B cell (primary cell): ENCODE data around the gene ARPC2. TPM values are rescaled to one million over a fixed set of nuclear protein-coding genes. Genes with fewer than 3 reads are reported as not detected.

Experiments used
- ATAC-seq: fragments of 200-7000 bp; cut with Tn5 transposase; one replicate; pipeline ENCODE4 v1.10.0; 2021; ENCODE audit warnings: low read depth, mild to moderate bottlenecking, moderate number of reproducible peaks, moderate library complexity
- CTCF ChIA-PET: fragments of 350-600 bp; sonication (Branson Sonifier 250); formaldehyde crosslinking; loops from one replicate; lab custom pipeline; 2021; ENCODE audit warnings: antibody characterized with exemption, inconsistent platforms; lab: Charles Lee
- POLR2A ChIA-PET: fragments of 350-600 bp; sonication (Branson Sonifier 250); formaldehyde crosslinking; loops from one replicate; lab custom pipeline; 2021; ENCODE audit warnings: antibody characterized with exemption; lab: Charles Lee
- DNase-seq: peaks from one replicate; pipeline ENCODE4 v3.0.0; 2013
- H2AFZ ChIP-seq: 2 replicates; pipeline ENCODE4 v1.6.1; 2012; ENCODE audit warnings: mild to moderate bottlenecking, low read depth, low read length; ENCODE audit not compliant: insufficient read depth, poor library complexity, severe bottlenecking
- H3K27ac ChIP-seq, 2 donors: 1 replicate in 1 of 2; 2 replicates in 1 of 2; pipeline ENCODE4 v1.5.1; 2012 to 2013; ENCODE audit warnings: low read length in 2 of 2, mild to moderate bottlenecking in 2 of 2, moderate library complexity in 1 of 2
- H3K27me3 ChIP-seq, 4 experiments: fragments of 200-600 bp in 1 of 4; sonication (generic) in 1 of 4; replicated peaks in 1 of 4; 1 replicate in 2 of 4; 2 replicates in 2 of 4; pipeline versions ENCODE4 v1.6.1 to v1.7.0; 2013 to 2016; ENCODE audit warnings: low read length in 3 of 4, mild to moderate bottlenecking in 2 of 4, mixed read lengths in 1 of 4, moderate library complexity in 1 of 4; ENCODE audit not compliant: insufficient read depth in 4 of 4, control insufficient read depth in 3 of 4; ENCODE audit errors: control extremely low read depth in 1 of 4
- H3K36me3 ChIP-seq, 2 experiments: replicated peaks in 1 of 2; 1 replicate in 1 of 2; 2 replicates in 1 of 2; pipeline versions ENCODE4 v1.6.1 to v1.7.1; 2013; ENCODE audit warnings: low read length in 1 of 2; ENCODE audit not compliant: insufficient read depth in 2 of 2, control insufficient read depth in 1 of 2; ENCODE audit errors: control extremely low read depth in 1 of 2, extremely low read depth in 1 of 2
- H3K4me1 ChIP-seq, 2 donors: fragments of 200-600 bp in 1 of 2; sonication (generic) in 1 of 2; 1 replicate in 1 of 2; 2 replicates in 1 of 2; pipeline versions ENCODE4 v1.5.1 to v1.6.1; 2013 to 2017; ENCODE audit warnings: low read length in 2 of 2; ENCODE audit not compliant: control insufficient read depth in 2 of 2, insufficient read depth in 2 of 2
- H3K4me2 ChIP-seq: replicated peaks from 2 replicates; pipeline ENCODE3; 2012; ENCODE audit warnings: mild to moderate bottlenecking, low read depth, low read length; ENCODE audit not compliant: poor library complexity, severe bottlenecking
- H3K4me3 ChIP-seq, 5 experiments: fragments of 200-600 bp in 1 of 5; sonication (generic) in 1 of 5; 1 replicate in 3 of 5; 2 replicates in 2 of 5; pipeline versions ENCODE4 v1.5.1 to v1.7.0; 2011 to 2016; ENCODE audit warnings: low read length in 4 of 5, mild to moderate bottlenecking in 4 of 5, low read depth in 2 of 5, control low read depth in 1 of 5, moderate library complexity in 1 of 5; ENCODE audit not compliant: insufficient read depth in 1 of 5; ENCODE audit errors: control extremely low read depth in 1 of 5, extremely low read depth in 1 of 5
- H3K79me2 ChIP-seq: fragments of 200-600 bp; sonication (generic); one replicate; pipeline ENCODE4 v1.6.0; 2016; ENCODE audit warnings: low read length; ENCODE audit not compliant: control insufficient read depth, insufficient read depth
- H3K9ac ChIP-seq: fragments of 200-600 bp; sonication (generic); 2 replicates; pipeline ENCODE4 v1.6.1; 2017; ENCODE audit warnings: mild to moderate bottlenecking, low read length, moderate library complexity
- H3K9me3 ChIP-seq, 3 donors: one replicate each; pipeline versions ENCODE4 v1.6.1 to v1.7.1; 2013; ENCODE audit warnings: low read length in 2 of 3; ENCODE audit not compliant: control insufficient read depth in 2 of 3, insufficient read depth in 1 of 3; ENCODE audit errors: control extremely low read depth in 1 of 3
- H4K20me1 ChIP-seq: 2 replicates; pipeline ENCODE4 v1.6.0; 2012; ENCODE audit warnings: mild to moderate bottlenecking, low read length; ENCODE audit not compliant: insufficient read depth, control insufficient read depth, poor library complexity, severe bottlenecking
- H3K27ac Mint-ChIP-seq: one replicate; pipeline ENCODE4 v1.8.0; 2021; ENCODE audit warnings: mixed read lengths
- H3K27me3 Mint-ChIP-seq: one replicate; pipeline ENCODE4 v1.8.0; 2021; ENCODE audit warnings: mixed read lengths
- H3K4me1 Mint-ChIP-seq: one replicate; pipeline ENCODE4 v1.8.0; 2021; ENCODE audit warnings: mixed read lengths
- H3K4me3 Mint-ChIP-seq: one replicate; pipeline ENCODE4 v1.8.0; 2021; ENCODE audit warnings: mixed read lengths
- H3K9me3 Mint-ChIP-seq: one replicate; pipeline ENCODE4 v1.8.0; 2022; ENCODE audit warnings: mixed read lengths; ENCODE audit not compliant: insufficient read depth
- CTCF ChIP-seq: fragments of 200-600 bp; IDR thresholded peaks from one replicate; pipeline ENCODE4 v1.8.0; 2022; ENCODE audit warnings: antibody characterized with exemption, mild to moderate bottlenecking
- EZH2 ChIP-seq: IDR thresholded peaks from 2 replicates; pipeline ENCODE4 v1.6.1; 2012; ENCODE audit warnings: borderline replicate concordance, low read depth, mild to moderate bottlenecking, moderate library complexity, low read length; ENCODE audit not compliant: insufficient read depth, poor library complexity, severe bottlenecking
- WGBS: methylation state at CpG from one replicate; pipeline ENCODE4 v1.1.5; 2013; ENCODE audit warnings: missing lambda C conversion rate; ENCODE audit not compliant: insufficient coverage; 5-methylcytosine and 5-hydroxymethylcytosine counted together
- intact Hi-C: fragments of 100-400 bp; cut with micrococcal nuclease; formaldehyde crosslinking; loops from one replicate; pipeline ENCODE4 v1.10.0; 2022
- polyA plus RNA-seq: library from polyadenylated mRNA; depleted of rRNA; stranded (reverse); fragments of >200 nt; gene quantifications from 2 replicates; pipeline ENCODE4 v1.2.3, GENCODE V29; 2012
- total RNA-seq, 2 donors: library from RNA; stranded (reverse); fragments of 120-200 nt in 1 of 2; gene quantifications; 1 replicate in 1 of 2; 2 replicates in 1 of 2; pipeline versions ENCODE4 v1.2.3 to v1.2.4, GENCODE V29; 2013 to 2022

Gene ARPC2
- total and polyA plus RNA-seq, 2 donors (not counting 1 experiment from before 2014, with no cell fraction given) = 314 to 343 TPM

- Histone ChIP-seq H2AFZ (no peak overlapping the region), H3K4me1 (no peaks in the 10 kb centered on the region), H3K9ac (no peak overlapping the region), H3K27ac (no peak overlapping the region), H3K4me2 (no peak overlapping the region), H4K20me1 (peaks cover 57% of the 10 kb centered on the region), H3K4me3 (no peak overlapping the region), H3K9me3 (no peaks in the 10 kb centered on the region), H3K79me2 (peaks cover 61% of the 10 kb centered on the region), H3K27me3 (no peaks in the 10 kb centered on the region), H3K36me3 (peaks cover 10 to 87% of the 10 kb centered on the region in 2 experiments)
- ChIA-PET CTCF (no interaction called here), POLR2A (no interaction called here)
- DNase-seq (no peak), ATAC-seq (no peak)
- no peak overlapping the region for H3K27ac Mint-ChIP-seq
- intact Hi-C loops = no loop called here
- 88% methylated on average over 3 of the region's 4 CpGs for WGBS
- no peak overlapping the region for H3K4me3 Mint-ChIP-seq
- H3K27me3 Mint-ChIP-seq = no peaks in the 10 kb centered on the region
- peaks cover 2% of the 10 kb centered on the region for H3K4me1 Mint-ChIP-seq
- TF ChIP-seq EZH2 (no peak), CTCF (no peak)
- H3K9me3 Mint-ChIP-seq = no peaks in the 10 kb centered on the region
Measured at GRCh38 chr2:218236829-218237228, 19.8 kb downstream of the ARPC2 start.

GRCh38 chr2:218238887-218239286 lies 21.9 kb downstream of the ARPC2 start:
- Mint-ChIP-seq H3K4me1 (no peaks in the 10 kb centered on the region), H3K4me3 (no peak overlapping the region), H3K27me3 (no peaks in the 10 kb centered on the region), H3K9me3 (no peaks in the 10 kb centered on the region), H3K27ac (no peak overlapping the region)
- Histone ChIP-seq H2AFZ (no peak overlapping the region), H3K9me3 (no peaks in the 10 kb centered on the region), H3K4me2 (no peak overlapping the region), H3K27ac (no peak overlapping the region), H3K79me2 (peaks cover 59% of the 10 kb centered on the region), H3K4me3 (no peak overlapping the region), H3K4me1 (no peaks in the 10 kb centered on the region), H3K36me3 (peaks cover 6 to 88% of the 10 kb centered on the region in 2 experiments), H3K9ac (no peak overlapping the region), H3K27me3 (no peaks in the 10 kb centered on the region), H4K20me1 (peaks cover 57% of the 10 kb centered on the region)
- TF ChIP-seq EZH2 = no peak
- TF ChIP-seq CTCF = no peak
- no CpG with 5 or more reads among the region's 1 CpG for WGBS
- CTCF ChIA-PET = no interaction called here
- intact Hi-C loops = no loop called here
- ATAC-seq (no peak), DNase-seq (no peak)
- POLR2A ChIA-PET = no interaction called here
